ENCODE data around the gene ARHGAP31. TPM values are rescaled to one million over a fixed set of nuclear protein-coding genes. Genes with fewer than 3 reads are reported as not detected.
"Not testable (repeated sequence)": the region's sequence is repeated elsewhere in the genome, so short reads cannot be mapped to it uniquely, and the experiment has no call there.

ARHGAP31 gene, protein sequence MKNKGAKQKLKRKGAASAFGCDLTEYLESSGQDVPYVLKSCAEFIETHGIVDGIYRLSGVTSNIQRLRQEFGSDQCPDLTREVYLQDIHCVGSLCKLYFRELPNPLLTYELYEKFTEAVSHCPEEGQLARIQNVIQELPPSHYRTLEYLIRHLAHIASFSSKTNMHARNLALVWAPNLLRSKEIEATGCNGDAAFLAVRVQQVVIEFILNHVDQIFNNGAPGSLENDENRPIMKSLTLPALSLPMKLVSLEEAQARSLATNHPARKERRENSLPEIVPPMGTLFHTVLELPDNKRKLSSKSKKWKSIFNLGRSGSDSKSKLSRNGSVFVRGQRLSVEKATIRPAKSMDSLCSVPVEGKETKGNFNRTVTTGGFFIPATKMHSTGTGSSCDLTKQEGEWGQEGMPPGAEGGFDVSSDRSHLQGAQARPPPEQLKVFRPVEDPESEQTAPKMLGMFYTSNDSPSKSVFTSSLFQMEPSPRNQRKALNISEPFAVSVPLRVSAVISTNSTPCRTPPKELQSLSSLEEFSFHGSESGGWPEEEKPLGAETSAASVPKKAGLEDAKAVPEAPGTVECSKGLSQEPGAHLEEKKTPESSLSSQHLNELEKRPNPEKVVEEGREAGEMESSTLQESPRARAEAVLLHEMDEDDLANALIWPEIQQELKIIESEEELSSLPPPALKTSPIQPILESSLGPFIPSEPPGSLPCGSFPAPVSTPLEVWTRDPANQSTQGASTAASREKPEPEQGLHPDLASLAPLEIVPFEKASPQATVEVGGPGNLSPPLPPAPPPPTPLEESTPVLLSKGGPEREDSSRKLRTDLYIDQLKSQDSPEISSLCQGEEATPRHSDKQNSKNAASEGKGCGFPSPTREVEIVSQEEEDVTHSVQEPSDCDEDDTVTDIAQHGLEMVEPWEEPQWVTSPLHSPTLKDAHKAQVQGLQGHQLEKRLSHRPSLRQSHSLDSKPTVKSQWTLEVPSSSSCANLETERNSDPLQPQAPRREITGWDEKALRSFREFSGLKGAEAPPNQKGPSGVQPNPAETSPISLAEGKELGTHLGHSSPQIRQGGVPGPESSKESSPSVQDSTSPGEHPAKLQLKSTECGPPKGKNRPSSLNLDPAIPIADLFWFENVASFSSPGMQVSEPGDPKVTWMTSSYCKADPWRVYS (N-terminal part only)
- total RNA-seq (2014; rRNA removed): 7.7 and 8.3 TPM in 2 replicates
- polyA plus RNA-seq (2012): 10.2 TPM

DNA sequence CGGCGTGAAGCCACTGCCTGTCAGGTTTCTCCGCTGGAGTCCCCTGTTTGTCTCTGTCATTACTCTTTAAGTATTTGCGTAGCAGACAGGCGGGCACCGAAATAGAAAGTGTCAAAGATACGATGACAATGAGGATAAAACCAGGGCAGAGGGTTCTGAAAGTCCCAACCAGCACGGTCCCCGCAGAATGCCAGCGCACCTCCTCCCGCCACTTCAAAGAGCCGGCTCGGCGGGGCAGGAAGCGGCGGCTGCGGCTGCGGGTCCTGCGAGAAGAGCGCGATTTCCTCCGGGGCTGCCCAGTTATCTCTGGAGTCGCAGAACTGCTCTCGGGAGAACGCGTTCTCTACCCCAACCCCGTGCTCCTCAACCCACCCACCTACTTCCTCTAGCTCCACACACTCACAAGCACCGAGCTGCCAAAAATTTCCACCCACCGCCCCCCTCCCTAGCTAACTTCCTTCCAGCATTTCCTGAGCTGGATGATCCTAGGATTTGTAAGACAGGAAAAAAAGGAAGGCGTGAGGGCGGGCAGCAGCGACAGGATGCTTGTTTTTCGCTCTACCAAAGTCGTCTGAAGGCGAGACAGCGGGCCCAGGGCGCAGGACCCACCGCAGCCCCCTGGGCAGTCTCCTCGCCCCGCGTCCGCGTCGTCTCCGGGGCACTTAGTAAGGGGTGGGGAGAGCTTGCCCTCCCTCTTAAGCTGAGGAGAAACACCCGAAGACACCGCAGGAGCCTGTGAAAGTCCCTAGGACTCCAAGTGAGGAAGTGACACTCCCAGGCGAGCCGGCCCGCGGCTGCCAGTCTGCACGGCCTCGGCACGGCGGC is at the start of gene ARHGAP31:
ARHGAP31 (plus strand) TSS at position 513 of the 825 bp plus-strand sequence. CDS start 522 bp downstream, outside the sequence.
- peak; percentile 67 for DNase-seq (ENCODE audit: low read depth)

DNA sequence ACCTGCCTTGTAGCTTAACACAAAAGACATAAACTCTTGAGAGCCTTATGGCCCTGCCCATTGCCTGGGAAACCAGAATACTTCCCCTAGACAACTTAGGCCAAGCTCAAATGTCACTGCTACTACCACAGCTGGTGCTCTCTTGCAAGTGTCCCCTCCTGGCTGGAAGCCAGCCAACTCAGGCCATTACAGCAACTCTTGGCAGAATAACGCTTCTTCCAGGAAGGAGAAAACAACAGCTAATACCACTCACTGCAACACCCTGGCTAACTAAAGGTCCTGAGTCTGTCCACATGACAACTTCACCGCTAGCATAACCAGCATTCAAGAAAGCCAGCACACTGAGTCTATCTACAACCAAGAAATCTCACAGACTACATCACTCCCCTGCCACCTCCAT is 48.4 kb upstream of the ARHGAP31 start:
- DNase-seq (ENCODE audit: low read depth): no peak

GRCh38 chr3:119255214-119255613 is 39.0 kb upstream of the ARHGAP31 start:
- DNase-seq (ENCODE audit: low read depth): no peak

GRCh38 chr3:119257111-119257510 is 37.1 kb upstream of the ARHGAP31 start:
- no peak for DNase-seq (ENCODE audit: low read depth)

DNA sequence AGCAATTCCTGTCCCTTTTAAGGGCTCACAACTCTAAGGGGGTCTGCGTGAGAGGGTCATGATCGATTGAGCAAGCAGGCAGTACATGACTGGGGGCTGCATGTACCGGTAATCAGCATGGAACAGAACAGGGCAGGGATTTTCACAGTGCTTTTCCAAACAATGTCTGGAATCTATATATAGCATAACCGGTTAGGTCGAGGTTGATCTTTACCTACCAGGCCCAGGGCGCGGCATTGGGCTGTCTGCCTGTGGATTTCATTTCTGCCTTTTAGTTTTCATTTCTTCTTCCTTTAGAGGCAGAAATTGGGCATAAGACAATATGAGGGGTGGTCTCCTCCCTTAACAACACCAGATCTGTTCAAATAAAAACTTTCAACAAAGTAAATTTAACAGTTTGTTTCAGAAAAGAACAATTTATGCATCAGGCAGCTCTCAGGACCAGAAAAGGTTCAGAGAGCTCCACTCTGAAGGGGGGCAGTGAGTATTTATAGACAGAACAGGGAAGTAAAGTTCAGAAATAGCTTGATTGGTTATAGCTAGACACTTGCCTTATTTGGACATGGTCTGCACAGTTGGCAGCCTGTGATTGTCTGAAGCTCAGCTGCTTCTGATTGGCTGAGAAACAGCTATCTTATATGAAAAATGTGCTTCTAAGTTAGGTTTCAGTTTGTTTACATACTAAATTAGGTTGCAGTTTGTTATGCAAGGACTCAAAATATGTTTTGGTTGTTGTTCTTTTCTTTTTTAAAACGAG is 36.4 kb upstream of the ARHGAP31 start:
- peak; percentile 31 for DNase-seq (ENCODE audit: low read depth)

DNA sequence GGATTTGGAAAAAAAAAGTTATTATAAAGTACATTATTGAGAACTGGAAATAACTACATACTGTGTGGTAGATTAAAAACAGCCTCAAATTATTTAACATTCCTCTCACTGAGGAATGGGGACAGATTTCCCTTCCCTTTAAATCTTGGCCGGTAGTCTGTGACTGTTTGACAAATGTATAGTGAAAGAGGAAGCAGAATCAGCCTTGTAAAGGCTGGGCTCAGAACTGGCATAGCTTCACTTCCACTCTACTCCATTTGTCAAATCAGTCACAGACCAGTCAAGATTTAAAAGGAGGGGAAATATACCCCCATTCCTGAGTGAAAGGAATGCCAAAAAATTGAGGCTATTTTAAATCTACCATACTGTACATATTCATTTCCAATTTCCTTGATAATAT is 35.3 kb upstream of the ARHGAP31 start:
- no peak for DNase-seq (ENCODE audit: low read depth)

GRCh38 chr3:119259821-119260220 is 34.4 kb upstream of the ARHGAP31 start:
- no peak for DNase-seq (ENCODE audit: low read depth)

DNA sequence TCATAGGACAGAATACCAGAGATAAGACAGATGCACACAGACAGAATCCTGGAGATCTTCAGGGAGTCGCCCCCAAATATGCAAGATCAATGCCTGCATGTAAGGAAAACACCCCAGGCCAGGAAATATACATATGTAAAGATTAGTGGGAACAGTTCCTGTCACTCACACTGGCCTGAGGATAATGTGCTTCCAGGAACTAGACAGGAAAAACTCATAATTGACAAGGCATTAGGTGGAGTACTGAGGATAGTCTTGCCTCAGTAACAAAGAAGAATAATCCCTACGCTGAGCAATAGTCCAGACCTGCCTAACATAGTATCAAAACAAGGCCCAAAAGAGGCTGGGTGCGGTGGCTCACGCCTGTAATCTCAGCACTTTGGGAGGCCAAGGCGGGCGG is 33.1 kb upstream of the ARHGAP31 start:
- no peak for DNase-seq (ENCODE audit: low read depth)

GRCh38 chr3:119270212-119270611 is 24.0 kb upstream of the ARHGAP31 start:
- DNase-seq (ENCODE audit: low read depth): not testable (repeated sequence)

DNA sequence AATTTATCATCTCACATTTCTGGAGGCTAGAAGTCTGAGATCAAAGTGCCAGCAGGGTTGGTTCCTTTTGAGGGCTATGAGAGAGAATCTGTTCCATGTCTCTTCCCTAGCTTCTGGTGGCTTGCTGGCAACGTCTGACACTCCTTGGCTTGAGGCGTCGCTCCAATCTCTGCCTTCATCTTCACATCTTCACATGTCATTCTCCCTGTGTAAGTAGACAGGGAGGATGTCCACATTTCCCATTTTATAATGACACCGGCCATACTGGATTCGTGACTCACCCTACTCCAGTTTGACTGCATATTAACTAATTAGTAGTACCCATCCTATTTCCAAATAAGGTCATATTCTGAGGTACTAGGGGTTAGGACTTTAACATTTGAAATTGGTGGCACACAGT is 17.5 kb upstream of the ARHGAP31 start:
- DNase-seq (ENCODE audit: low read depth): no peak

DNA sequence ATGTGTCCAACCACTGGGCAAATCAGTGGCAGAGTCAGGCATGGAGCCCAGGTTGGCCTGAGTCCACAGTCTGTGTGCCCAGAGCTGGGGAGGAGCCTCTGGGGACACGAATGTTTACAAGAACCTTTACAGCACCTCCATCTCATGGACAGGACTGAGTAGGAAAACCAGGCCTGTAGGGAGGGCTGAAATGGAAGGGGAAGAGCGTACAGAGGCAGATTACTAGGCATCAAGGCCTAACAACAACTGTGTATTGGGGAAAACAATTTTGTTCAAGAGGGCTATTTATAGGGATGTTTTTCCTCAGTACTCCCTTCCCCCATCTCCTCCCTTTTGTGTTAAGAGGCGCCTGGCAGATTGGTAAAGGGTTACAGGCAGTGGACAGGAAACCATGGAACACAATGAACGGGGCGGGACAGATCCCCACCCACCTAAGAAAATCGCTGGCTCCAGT is 15.1 kb upstream of the ARHGAP31 start:
- DNase-seq (ENCODE audit: low read depth): no peak

GRCh38 chr3:119279584-119280243 is 14.5 kb upstream of the ARHGAP31 start:
- no peak for DNase-seq (ENCODE audit: low read depth)

DNA sequence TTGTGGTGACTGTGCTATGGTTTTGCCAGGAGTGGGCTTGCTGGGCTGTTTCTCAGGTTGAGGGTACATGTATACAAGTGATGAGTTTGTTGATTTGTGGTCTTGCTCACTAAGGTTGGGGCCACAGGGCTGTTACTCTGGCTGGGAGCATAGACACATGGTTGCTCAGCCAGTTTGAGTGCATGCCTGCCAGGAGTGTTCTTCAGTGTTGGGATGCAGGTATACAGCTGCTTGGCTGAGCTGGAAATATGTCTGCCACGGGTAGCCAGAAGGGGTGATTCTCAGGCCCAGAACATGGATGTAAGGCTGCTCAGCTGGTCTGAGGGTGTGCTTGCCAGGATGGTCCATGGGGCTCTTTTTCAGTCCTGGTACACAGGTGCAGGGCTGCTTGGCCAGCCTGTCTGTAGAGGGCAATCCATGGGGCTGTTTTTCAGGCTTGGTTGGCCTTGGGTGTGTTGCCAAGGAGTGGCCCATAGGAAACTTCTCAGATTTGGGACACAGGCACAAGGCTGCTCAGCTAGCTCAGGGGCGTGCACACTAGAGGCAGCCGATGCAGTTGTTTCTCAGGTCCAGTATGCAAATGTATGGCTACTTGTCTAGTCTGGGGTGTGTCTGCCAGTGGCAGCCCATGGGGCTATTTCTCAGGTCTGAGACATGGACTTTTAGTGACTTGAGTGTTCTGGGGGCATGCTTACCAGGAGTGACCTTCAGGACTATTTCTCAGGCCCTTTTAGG is 5.3 kb upstream of the ARHGAP31 start:
- DNase-seq (ENCODE audit: low read depth): no peak

DNA sequence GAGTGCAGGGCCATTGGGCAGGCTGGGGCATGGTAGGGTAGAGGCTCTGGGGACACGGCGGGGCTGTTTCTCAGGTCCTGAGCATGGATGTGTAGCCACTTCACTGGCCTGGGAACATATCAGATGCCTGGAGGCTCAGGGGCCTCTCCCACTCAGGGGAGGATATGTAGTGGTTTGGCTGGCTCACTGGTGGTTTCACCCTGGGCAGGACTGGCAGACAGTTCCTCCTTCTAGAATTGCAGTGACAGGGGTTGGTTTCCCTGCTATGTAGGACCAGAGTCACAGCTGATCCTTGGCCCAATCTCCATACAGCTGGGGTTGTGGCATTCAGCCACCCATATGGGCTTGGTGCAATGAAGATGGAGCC is 4.8 kb upstream of the ARHGAP31 start:
- DNase-seq (ENCODE audit: low read depth): no peak

- DNase-seq (ENCODE audit: low read depth): no peak
Measured at GRCh38 chr3:119290613-119291012, 3.6 kb upstream of the ARHGAP31 start.

- no peak for DNase-seq (ENCODE audit: low read depth)
Measured at GRCh38 chr3:119291062-119291700, 3.0 kb upstream of the ARHGAP31 start.

DNA sequence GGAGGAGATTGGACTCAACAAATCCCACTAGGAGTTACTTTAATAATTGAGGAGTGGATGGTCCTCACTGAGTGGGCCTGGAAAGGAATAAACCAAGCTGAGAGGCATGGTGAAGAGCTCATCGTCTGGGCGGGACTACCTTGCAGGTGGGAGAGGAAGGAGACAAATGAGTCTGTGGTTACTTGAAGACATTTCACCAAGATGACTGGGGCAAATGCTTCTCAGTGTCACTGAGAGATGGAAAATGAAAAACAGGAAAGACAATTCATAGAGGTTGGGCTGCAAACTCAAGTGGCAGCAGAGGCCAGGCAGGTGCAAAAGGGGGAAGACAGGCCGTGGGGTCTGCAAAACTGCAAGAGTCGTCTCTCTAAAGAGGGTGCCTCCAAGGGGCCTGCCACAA is 1.5 kb upstream of the ARHGAP31 start:
- no peak for DNase-seq (ENCODE audit: low read depth)

GRCh38 chr3:119293105-119293870 is 895 bp upstream of the ARHGAP31 start:
- DNase-seq (ENCODE audit: low read depth): no peak

All from LHCN-M2 (cell line).